Thyroid gland (tissue), 4 donors: ENCODE measurements around the gene GALK1.

Experiments
- CTCF ChIP-seq, 6 experiments: fragments of 200-600 bp in 3 of 6; fragments of 450-650 bp in 3 of 6; sonication (generic) in 3 of 6; IDR thresholded peaks; one replicate each; pipeline ENCODE4 v1.5.1; 2016 to 2019; ENCODE audit warnings: antibody characterized with exemption in 6 of 6, mild to moderate bottlenecking in 2 of 6, inconsistent platforms in 1 of 6, moderate library complexity in 1 of 6
- POLR2A ChIP-seq, 2 donors: fragments of 450-650 bp; IDR thresholded peaks; one replicate each; pipeline ENCODE4 v1.6.1; 2017; ENCODE audit warnings: antibody characterized with exemption in 2 of 2, mild to moderate bottlenecking in 2 of 2, moderate library complexity in 1 of 2

- TF ChIP-seq CTCF (IDR thresholded peaks at IDR 0.05), result no peak
- TF ChIP-seq POLR2A (IDR thresholded peaks at IDR 0.05), result no peak
These were observed 42.9 kb upstream of the GALK1 start for GRCh38 chr17:75807861-75808260.
